Measurements from ENCODE around the gene SFXN4. TPM values are rescaled to one million over a fixed set of nuclear protein-coding genes. Genes with fewer than 3 reads are reported as not detected.

The SFXN4 gene
- total and polyA plus RNA-seq, 2 donors from 2014 or later: 21.9 to 59.7 TPM

DNA sequence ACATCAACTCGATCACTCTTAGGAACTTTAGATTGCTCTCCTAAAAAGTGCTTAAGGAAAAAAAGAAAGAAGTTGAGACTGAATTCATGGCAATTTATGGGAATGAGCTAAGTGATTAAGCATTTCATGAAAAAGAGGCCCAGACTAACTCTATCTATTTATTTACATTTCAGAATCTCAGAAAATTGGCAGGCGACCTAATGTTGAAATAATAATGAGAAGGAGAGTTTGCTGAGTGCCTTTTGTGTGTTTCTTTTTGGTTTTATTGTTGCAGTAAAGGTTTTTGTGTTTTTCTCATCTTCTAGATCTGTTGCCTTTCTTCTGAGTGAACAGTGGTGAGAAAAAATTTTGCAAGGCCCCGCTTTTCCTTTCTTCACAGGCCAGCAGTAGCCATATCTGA, 45.7 kb upstream of the SFXN4 start:
- no peak overlapping the region for H3K9ac ChIP-seq (ENCODE audit: low read length in 3 of 3)
- H3K27me3 ChIP-seq (ENCODE audit: control insufficient read depth, insufficient read depth, low read length): no peaks in the 10 kb centered on the region
- no peaks in the 10 kb centered on the region for H3K9me3 ChIP-seq (ENCODE audit: control insufficient read depth in 2 of 3, insufficient read depth in 1 of 3, low read length in 3 of 3)
- peaks cover 0 to 8% (median 2%) of the 10 kb centered on the region in 3 donors for H3K4me1 ChIP-seq (ENCODE audit: control insufficient read depth in 2 of 3, insufficient read depth in 2 of 3, low read depth in 1 of 3, low read length in 3 of 3)
- DNase-seq (peak in 1 of 5 donors; percentile 65), FAIRE-seq (no peak)
- no peaks in the 10 kb centered on the region for H3K36me3 ChIP-seq (ENCODE audit: control insufficient read depth in 2 of 3, insufficient read depth in 3 of 3, low read length in 3 of 3)
- no peak overlapping the region for H3K4me3 ChIP-seq (ENCODE audit: low read length in 3 of 3)
- intact Hi-C loops (cut with DNase I): no loop called here
- H3K27ac ChIP-seq (ENCODE audit: low read depth in 2 of 2, low read length in 2 of 2): no peak overlapping the region
- no peak for TF ChIP-seq CTCF (IDR thresholded peaks at IDR 0.05; ENCODE audit: borderline replicate concordance, extremely low read depth, insufficient read depth)

DNA sequence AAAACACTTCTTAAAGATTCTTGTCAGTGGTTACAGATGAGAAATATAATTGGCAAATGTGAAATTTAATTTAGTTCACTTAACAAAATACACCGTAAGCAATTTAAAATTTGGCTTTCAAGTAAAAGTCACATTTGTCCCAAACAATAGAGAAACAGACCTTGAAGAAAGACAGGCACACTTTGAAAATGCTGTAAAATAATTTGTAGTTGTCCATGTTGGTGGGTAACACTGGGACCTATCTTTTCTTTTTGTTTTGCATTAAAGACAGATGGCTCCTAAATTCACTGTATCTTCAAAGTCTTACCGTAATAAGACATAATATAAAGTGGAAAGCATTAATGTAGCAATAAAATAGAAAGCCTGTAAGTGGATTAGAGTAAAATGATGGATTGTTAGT, 45.1 kb upstream of the SFXN4 start:
- no peaks in the 10 kb centered on the region for H3K9me3 ChIP-seq (ENCODE audit: control insufficient read depth in 2 of 3, insufficient read depth in 1 of 3, low read length in 3 of 3)
- no peak overlapping the region for H3K4me3 ChIP-seq (ENCODE audit: low read length in 3 of 3)
- no peaks in the 10 kb centered on the region for H3K36me3 ChIP-seq (ENCODE audit: control insufficient read depth in 2 of 3, insufficient read depth in 3 of 3, low read length in 3 of 3)
- no peak for FAIRE-seq
- H3K27me3 ChIP-seq (ENCODE audit: control insufficient read depth, insufficient read depth, low read length): no peaks in the 10 kb centered on the region
- DNase-seq: no peak
- H3K9ac ChIP-seq (ENCODE audit: low read length in 3 of 3): no peak overlapping the region
- H3K4me1 ChIP-seq (ENCODE audit: control insufficient read depth in 2 of 3, insufficient read depth in 2 of 3, low read depth in 1 of 3, low read length in 3 of 3): peaks cover 0 to 13% (median 2%) of the 10 kb centered on the region in 3 donors
- intact Hi-C loops (cut with DNase I): no loop called here
- no peak overlapping the region for H3K27ac ChIP-seq (ENCODE audit: low read depth in 2 of 2, low read length in 2 of 2)
- no peak for TF ChIP-seq CTCF (IDR thresholded peaks at IDR 0.05; ENCODE audit: borderline replicate concordance, extremely low read depth, insufficient read depth)

DNA sequence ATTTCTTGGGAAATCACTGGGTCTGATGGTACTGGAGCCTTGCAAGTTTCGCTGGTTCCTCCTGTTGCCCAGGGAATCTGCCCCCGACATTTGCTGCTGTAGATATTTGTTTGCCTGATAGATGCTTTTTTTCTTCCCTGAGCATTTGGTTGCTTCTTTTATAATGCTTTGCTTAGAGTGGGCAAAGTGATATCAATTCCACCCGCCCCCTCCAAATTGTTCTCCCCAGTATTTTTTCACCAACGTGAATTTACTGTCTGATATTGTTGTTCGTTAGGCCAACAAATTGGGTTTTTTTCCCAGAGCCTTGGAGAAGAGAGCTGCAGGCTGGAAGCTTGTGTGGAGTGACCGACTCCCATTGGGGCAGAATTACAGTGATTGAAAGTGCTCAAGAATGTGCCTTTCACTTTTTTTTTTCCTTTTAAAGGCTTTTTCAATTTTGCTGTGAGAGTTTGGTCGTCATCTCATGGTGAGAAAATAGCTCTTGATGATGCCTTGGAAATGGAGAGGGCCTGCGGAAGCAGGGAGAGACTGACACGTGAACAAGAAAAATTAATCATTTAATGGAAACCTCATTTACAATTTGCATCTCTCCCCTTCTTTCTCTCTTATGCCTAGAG, 44.3 kb upstream of the SFXN4 start:
- TF ChIP-seq CTCF (IDR thresholded peaks at IDR 0.05; ENCODE audit: borderline replicate concordance, extremely low read depth, insufficient read depth): no peak
- H3K27ac ChIP-seq (ENCODE audit: low read depth in 2 of 2, low read length in 2 of 2): no peak overlapping the region
- H3K27me3 ChIP-seq (ENCODE audit: control insufficient read depth, insufficient read depth, low read length): no peaks in the 10 kb centered on the region
- H3K4me1 ChIP-seq (ENCODE audit: control insufficient read depth in 2 of 3, insufficient read depth in 2 of 3, low read depth in 1 of 3, low read length in 3 of 3): peaks cover 0 to 13% (median 2%) of the 10 kb centered on the region in 3 donors
- intact Hi-C loops (cut with DNase I): loop anchor here (10.0 kb wide), 1 partner anchor 235 kb away; no protein-coding TSS in a partner anchor
- H3K9me3 ChIP-seq (ENCODE audit: control insufficient read depth in 2 of 3, insufficient read depth in 1 of 3, low read length in 3 of 3): no peaks in the 10 kb centered on the region
- H3K36me3 ChIP-seq (ENCODE audit: control insufficient read depth in 2 of 3, insufficient read depth in 3 of 3, low read length in 3 of 3): no peaks in the 10 kb centered on the region
- H3K4me3 ChIP-seq (ENCODE audit: low read length in 3 of 3): peak overlapping the region in 2 of 3 donors; percentile 37 to 83
- H3K9ac ChIP-seq (ENCODE audit: low read length in 3 of 3): peak overlapping the region in 1 of 3 donors; percentile 26
- no peak for FAIRE-seq
- no peak for DNase-seq
